ENCODE data around the gene ADAMTS2.

GRCh38 chr5:179354305-179354882 lies 9.1 kb upstream of the ADAMTS2 start:
- no peak for TF ChIP-seq POU2F2 (IDR thresholded peaks at IDR 0.05; ENCODE audit: low read depth, low read length)
- TF ChIP-seq POLR2A (IDR thresholded peaks at IDR 0.05; ENCODE audit: low read depth, low read length) = no peak
- no peak for TF ChIP-seq TAF1 (IDR thresholded peaks at IDR 0.05; ENCODE audit: low read depth, low read length)
- no peak for TF ChIP-seq SPI1 (IDR thresholded peaks at IDR 0.05; ENCODE audit: low read depth, low read length)
- no peak for TF ChIP-seq POLR2AphosphoS5 (IDR thresholded peaks at IDR 0.05; ENCODE audit: low read depth, low read length)
- no peak for TF ChIP-seq PAX5 (IDR thresholded peaks at IDR 0.05; ENCODE audit: insufficient read depth, low read length, severe bottlenecking)

Data from GM12891 (cell line).